CD4-positive, alpha-beta memory T cell (primary cell): ENCODE results near the gene PRG2. TPM values are rescaled to one million over a fixed set of nuclear protein-coding genes. Genes with fewer than 3 reads are reported as not detected.
A peak's percentile ranks its signal among the peaks of the same experiment; 100 is the strongest.
"Not testable (repeated sequence)": the region's sequence is repeated elsewhere in the genome, so short reads cannot be mapped to it uniquely, and the experiment has no call there.

Experiments used
- CTCF ChIA-PET: fragments of 350-600 bp; sonication (Branson Sonifier 250); formaldehyde crosslinking; loops from one replicate; lab custom pipeline; 2021; ENCODE audit warnings: inconsistent platforms; ENCODE audit not compliant: partially characterized antibody; lab: Charles Lee
- POLR2A ChIA-PET: fragments of 350-600 bp; sonication (Branson Sonifier 250); formaldehyde crosslinking; loops from one replicate; lab custom pipeline; 2021; ENCODE audit not compliant: partially characterized antibody; lab: Charles Lee
- DNase-seq, 5 donors: peaks; one replicate each; pipeline versions ENCODE4 v3.0.0 to v3.0.0-alpha.2; 2020 to 2022; ENCODE audit warnings: mixed read lengths in 1 of 5
- H3K27ac ChIP-seq: one replicate; pipeline ENCODE4 v1.7.0; 2013; ENCODE audit warnings: low read depth, low read length
- H3K27me3 ChIP-seq: 2 replicates; pipeline ENCODE4 v1.7.0; 2013; ENCODE audit warnings: mild to moderate bottlenecking, low read length, moderate library complexity; ENCODE audit not compliant: insufficient read depth
- H3K36me3 ChIP-seq: 2 replicates; pipeline ENCODE4 v1.7.0; 2013; ENCODE audit warnings: mild to moderate bottlenecking, low read length, moderate library complexity; ENCODE audit not compliant: insufficient read depth
- H3K4me1 ChIP-seq: 2 replicates; pipeline ENCODE4 v1.7.0; 2013; ENCODE audit warnings: mild to moderate bottlenecking, low read length, moderate library complexity; ENCODE audit not compliant: insufficient read depth
- H3K4me3 ChIP-seq, 2 donors: one replicate each; pipeline ENCODE4 v1.7.0; 2013; ENCODE audit warnings: low read length in 2 of 2, mild to moderate bottlenecking in 1 of 2
- H3K9me3 ChIP-seq, 2 donors: one replicate each; pipeline ENCODE4 v1.7.0; 2013; ENCODE audit warnings: low read length in 2 of 2, control low read depth in 1 of 2; ENCODE audit not compliant: control insufficient read depth in 1 of 2
- H3K27ac Mint-ChIP-seq, 7 donors: one replicate each; pipeline ENCODE4 v1.8.0; 2020 to 2021; ENCODE audit warnings: mixed read lengths in 7 of 7, mild to moderate bottlenecking in 6 of 7, inconsistent platforms in 3 of 7, moderate library complexity in 3 of 7
- H3K27me3 Mint-ChIP-seq, 2 donors: one replicate each; pipeline ENCODE4 v1.8.0; 2020 to 2021; ENCODE audit warnings: mixed read lengths in 2 of 2
- H3K36me3 Mint-ChIP-seq, 2 donors: one replicate each; pipeline ENCODE4 v1.8.0; 2020 to 2021; ENCODE audit warnings: mixed read lengths in 2 of 2, inconsistent platforms in 1 of 2, mild to moderate bottlenecking in 1 of 2
- H3K4me1 Mint-ChIP-seq, 4 donors: one replicate each; pipeline ENCODE4 v1.8.0; 2020 to 2021; ENCODE audit warnings: mixed read lengths in 4 of 4, mild to moderate bottlenecking in 1 of 4
- H3K4me3 Mint-ChIP-seq, 8 donors: one replicate each; pipeline ENCODE4 v1.8.0; 2020 to 2021; ENCODE audit warnings: mixed read lengths in 8 of 8, mild to moderate bottlenecking in 7 of 8, moderate library complexity in 6 of 8, inconsistent platforms in 3 of 8
- H3K9me3 Mint-ChIP-seq, 8 donors: one replicate each; pipeline ENCODE4 v1.8.0; 2020 to 2021; ENCODE audit warnings: mixed read lengths in 8 of 8, mild to moderate bottlenecking in 5 of 8, inconsistent platforms in 3 of 8, moderate library complexity in 1 of 8
- intact Hi-C: fragments of 100-400 bp; cut with micrococcal nuclease; formaldehyde crosslinking; loops from one replicate; pipeline ENCODE4 v1.15.1; 2023
- polyA plus RNA-seq, 2 donors: library from polyadenylated mRNA; unstranded; fragments of 300-500 nt; fragmentation: Illumina TruSeq; gene quantifications; one replicate each; pipeline ENCODE4 v1.2.3, GENCODE V29; 2021
- total RNA-seq, 2 experiments: library from RNA; stranded (reverse); gene quantifications; one replicate each; pipeline ENCODE4 v1.2.3, GENCODE V29; 2021

Gene PRG2
- total and polyA plus RNA-seq, 4 experiments from 2014 or later: 0.25 TPM; not detected in 3

DNA sequence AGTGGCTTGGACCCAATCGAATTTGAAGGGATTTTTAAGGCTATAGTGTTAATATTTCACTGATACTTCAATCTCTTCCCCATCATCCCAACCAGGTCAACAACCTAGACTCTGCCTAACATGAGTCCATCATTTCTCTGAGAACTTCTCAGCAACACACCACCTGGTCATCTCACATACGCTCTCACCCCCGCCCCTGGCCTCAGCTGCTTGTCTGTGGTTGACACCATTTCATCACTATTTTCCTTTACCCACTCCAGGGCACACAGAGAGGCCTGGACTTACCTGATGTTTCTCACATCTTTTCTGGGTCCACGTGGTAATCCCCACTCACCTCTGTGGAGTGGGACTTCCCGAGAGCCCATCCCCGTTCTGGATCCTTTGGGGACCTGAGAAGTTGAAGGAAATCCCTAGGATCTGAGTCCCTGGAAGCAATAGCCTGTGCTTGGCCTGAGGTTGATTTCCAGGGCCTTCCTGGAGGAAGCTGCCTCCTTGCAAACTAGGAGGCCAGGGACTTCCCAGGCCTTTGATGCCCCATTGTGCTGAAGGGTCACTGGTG is 49.1 kb downstream of the PRG2 start:
- Histone ChIP-seq H3K4me3 (no peak overlapping the region), H3K27ac (no peak overlapping the region), H3K36me3 (no peaks in the 10 kb centered on the region), H3K27me3 (no peaks in the 10 kb centered on the region), H3K4me1 (peaks cover 10% of the 10 kb centered on the region), H3K9me3 (no peaks in the 10 kb centered on the region)
- Mint-ChIP-seq H3K4me1 (peaks cover 4 to 5% (median 5%) of the 10 kb centered on the region in 4 donors), H3K27ac (no peak overlapping the region), H3K9me3 (no peaks in the 10 kb centered on the region), H3K36me3 (no peaks in the 10 kb centered on the region), H3K27me3 (no peaks in the 10 kb centered on the region), H3K4me3 (peak overlapping the region in 1 of 8 donors; percentile 34)
- ChIA-PET CTCF (interaction anchor here (1.1 kb wide), 1 partner anchor 116 kb away, joined by 3 read pairs; no protein-coding TSS in a partner anchor), POLR2A (no interaction called here)
- DNase-seq: no peak
- intact Hi-C loops: loop anchor here (10.0 kb wide), 1 partner anchor 1333 kb away; no protein-coding TSS in a partner anchor

DNA sequence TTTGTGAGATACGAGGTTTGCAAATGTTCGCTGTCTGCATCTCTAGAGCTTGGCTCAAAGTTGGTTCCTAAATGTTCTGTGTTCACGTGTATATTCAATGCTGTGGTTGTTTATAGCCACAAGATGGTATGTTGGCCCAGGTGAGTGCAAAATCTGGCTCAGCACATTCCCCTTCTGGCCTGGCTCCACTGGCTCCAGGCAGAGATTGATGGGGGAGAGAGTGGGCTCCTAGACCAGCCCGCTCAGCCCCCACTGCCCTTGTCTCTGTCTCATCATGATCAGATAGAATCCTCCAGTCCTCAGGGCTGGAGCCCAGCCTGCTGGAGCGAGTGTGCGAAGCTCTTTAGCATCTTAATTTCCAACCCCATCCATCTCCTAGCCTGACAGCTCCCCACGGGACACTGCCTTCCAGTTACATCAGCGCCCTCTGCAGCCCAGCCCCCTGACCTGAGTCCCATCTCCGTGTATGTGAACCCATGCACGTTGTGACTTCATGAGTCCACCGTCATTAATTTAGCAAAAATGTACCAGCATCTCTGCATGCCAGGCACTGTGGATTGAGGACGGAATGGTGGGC is 50.3 kb downstream of the PRG2 start:
- CTCF ChIA-PET: no interaction called here
- peak overlapping the region in 1 of 7 donors; percentile 5 for H3K27ac Mint-ChIP-seq
- no peaks in the 10 kb centered on the region for H3K36me3 ChIP-seq

DNA sequence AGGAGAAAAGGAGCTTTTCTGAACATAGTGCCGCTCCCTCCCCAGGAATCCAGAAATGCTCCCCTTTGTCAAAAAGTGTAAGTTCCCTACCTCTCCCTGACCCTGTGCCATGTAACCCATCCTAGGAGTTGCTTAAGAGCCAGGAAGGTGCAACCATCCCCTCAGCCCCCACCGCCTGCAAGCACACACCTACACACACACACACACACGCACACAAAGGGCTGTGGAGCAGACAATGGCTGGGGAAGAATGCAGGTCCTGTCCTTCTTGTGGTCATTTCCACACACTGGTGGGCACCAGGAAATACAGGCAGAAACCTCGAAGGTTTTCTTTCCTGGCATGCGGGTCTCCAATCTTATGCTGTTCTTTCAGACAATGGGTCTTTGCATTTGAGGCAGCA is 51.1 kb downstream of the PRG2 start:
- Histone ChIP-seq H3K36me3 (no peaks in the 10 kb centered on the region), H3K4me1 (peaks cover 18% of the 10 kb centered on the region), H3K27ac (no peak overlapping the region), H3K27me3 (no peaks in the 10 kb centered on the region), H3K4me3 (no peak overlapping the region), H3K9me3 (no peaks in the 10 kb centered on the region)
- no peak for DNase-seq
- Mint-ChIP-seq H3K4me1 (peaks cover 14 to 22% (median 19%) of the 10 kb centered on the region in 4 donors), H3K36me3 (peaks cover 0 to 12% of the 10 kb centered on the region in 2 donors), H3K9me3 (peaks cover 0 to 2% (median 0%) of the 10 kb centered on the region in 8 donors), H3K27ac (peak overlapping the region in 1 of 7 donors; percentile 89), H3K4me3 (peak overlapping the region in 1 of 8 donors; percentile 17), H3K27me3 (no peaks in the 10 kb centered on the region)
- intact Hi-C loops: no loop called here
- CTCF ChIA-PET: interaction anchor here (1.6 kb wide), 1 partner anchor 119 kb away, joined by 3 read pairs; no protein-coding TSS in a partner anchor
- POLR2A ChIA-PET: interaction anchor here (1.3 kb wide), 1 partner anchor 192 kb away, joined by 3 read pairs; the partner anchor contains the start of gene TIMM10

More for the DNA sequence above, 50.3 kb downstream of the PRG2 start:
- intact Hi-C loops: loop anchor here (10.0 kb wide), 1 partner anchor 1335 kb away; no protein-coding TSS in a partner anchor
- no peaks in the 10 kb centered on the region for H3K27me3 ChIP-seq
- Mint-ChIP-seq H3K36me3 (peaks cover 0 to 4% of the 10 kb centered on the region in 2 donors), H3K9me3 (peaks cover 0 to 2% (median 0%) of the 10 kb centered on the region in 8 donors), H3K27me3 (no peaks in the 10 kb centered on the region), H3K4me3 (no peak overlapping the region), H3K4me1 (peaks cover 7 to 14% (median 11%) of the 10 kb centered on the region in 4 donors)
- H3K4me1 ChIP-seq: peaks cover 10% of the 10 kb centered on the region
- H3K9me3 ChIP-seq: no peaks in the 10 kb centered on the region
- POLR2A ChIA-PET: no interaction called here
- no peak for DNase-seq
- H3K4me3 ChIP-seq: no peak overlapping the region
- no peak overlapping the region for H3K27ac ChIP-seq

DNA sequence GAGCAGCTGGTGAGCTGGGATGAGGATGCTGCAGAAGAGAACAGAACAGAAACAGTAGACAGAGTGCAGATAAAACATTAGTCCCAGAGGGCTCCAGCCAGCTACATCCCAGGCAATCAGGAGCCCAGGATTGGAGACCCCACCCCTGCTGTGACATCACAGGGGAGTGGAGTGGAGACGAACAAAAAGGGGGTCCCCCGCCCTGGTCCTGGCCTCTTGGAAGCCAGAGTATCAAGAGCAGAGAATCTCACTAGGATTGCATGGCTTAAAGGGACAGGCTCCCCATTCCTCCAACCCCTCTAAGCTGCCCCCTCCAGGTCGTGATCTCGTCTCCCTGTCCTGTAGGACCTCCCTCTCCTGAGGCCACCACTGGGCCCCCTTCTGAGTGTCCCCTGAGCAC is 52.3 kb downstream of the PRG2 start, which contains the start of gene P2RX3:
TSS of gene P2RX3 (plus strand) at position 211 of the 400 bp plus-strand sequence. CDS start 199 bp downstream, outside the sequence.
- ChIA-PET CTCF (interaction anchor here (1.0 to 4.0 kb wide), 6 partner anchors 10 to 155 kb away, joined by 3 to 33 read pairs (median 5); partner anchors contain the start of gene TNKS1BP1), POLR2A (interaction anchor here (1.3 to 6.6 kb wide), 2 partner anchors 13 to 193 kb away, joined by 3 to 128 read pairs; partner anchors contain the start of genes TIMM10 and TNKS1BP1)
- Mint-ChIP-seq H3K27ac (peak within 1 kb of the TSS in 3 of 7 donors; percentile 56 to 89 (median 63)), H3K9me3 (peaks cover 0 to 2% (median 0%) of the 10 kb centered on the region in 8 donors), H3K4me1 (peaks cover 21 to 29% (median 25%) of the 10 kb centered on the region in 4 donors), H3K4me3 (peak within 1 kb of the TSS in 2 of 8 donors; percentile 55 to 57), H3K36me3 (peaks cover 3 to 22% of the 10 kb centered on the region in 2 donors), H3K27me3 (no peaks in the 10 kb centered on the region)
- Histone ChIP-seq H3K4me3 (no peak within 1 kb of the TSS), H3K36me3 (peaks cover 6% of the 10 kb centered on the region), H3K27ac (no peak within 1 kb of the TSS), H3K9me3 (no peaks in the 10 kb centered on the region), H3K4me1 (peaks cover 25% of the 10 kb centered on the region), H3K27me3 (no peaks in the 10 kb centered on the region)
- no peak for DNase-seq
- intact Hi-C loops: no loop called here

GRCh38 chr11:57336856-57337255 is 53.6 kb downstream of the PRG2 start:
- peak overlapping the region; percentile 96 to 99 (median 98) for H3K27ac Mint-ChIP-seq
- intact Hi-C loops, H3K27me3 Mint-ChIP-seq, H3K9me3 Mint-ChIP-seq, DNase-seq, H3K27me3 ChIP-seq, H3K4me3 ChIP-seq, H3K9me3 ChIP-seq: not testable (repeated sequence)
- ChIA-PET POLR2A (interaction anchor here (0.6 to 6.6 kb wide), 5 partner anchors 12 to 1241 kb away, joined by 3 to 128 read pairs (median 3); partner anchors contain the start of gene TNKS1BP1), CTCF (interaction anchor here (0.6 to 4.0 kb wide), 9 partner anchors 11 to 307 kb away, joined by 3 to 33 read pairs (median 6); partner anchors contain the start of gene TNKS1BP1)
- H3K36me3 Mint-ChIP-seq: peaks cover 15 to 34% of the 10 kb centered on the region in 2 donors
- Histone ChIP-seq H3K4me1 (peaks cover 25% of the 10 kb centered on the region), H3K36me3 (peaks cover 18% of the 10 kb centered on the region), H3K27ac (peak overlapping the region; percentile 85)
- peaks cover 23 to 29% (median 25%) of the 10 kb centered on the region in 4 donors for H3K4me1 Mint-ChIP-seq
- H3K4me3 Mint-ChIP-seq: peak overlapping the region in 7 of 8 donors; percentile 86 to 98 (median 93)

Other genes with a start within 250 kb of the PRG2 start
- not detected for gene LRRC55, start 208.7 kb downstream of the PRG2 start, total RNA-seq
- not detected for gene LRRC55, start 208.7 kb downstream of the PRG2 start, polyA plus RNA-seq
- not detected for gene APLNR, start 153.4 kb downstream of the PRG2 start, total RNA-seq
- not detected for gene APLNR, start 153.4 kb downstream of the PRG2 start, polyA plus RNA-seq
- gene TNKS1BP1, start 65.7 kb downstream of the PRG2 start, total RNA-seq: 10 to 100 TPM; 17.2 to 23.7 TPM
- gene TNKS1BP1, start 65.7 kb downstream of the PRG2 start, polyA plus RNA-seq: 1 to 10 TPM in 1 of 2 donors, under 1 TPM in 1; 0.52 to 4.7 TPM
- gene SSRP1, start 54.8 kb downstream of the PRG2 start, total RNA-seq: 10 to 100 TPM; 69.0 to 74.3 TPM
- 10 to 100 TPM; 19.6 to 42.2 TPM for gene SSRP1, start 54.8 kb downstream of the PRG2 start, polyA plus RNA-seq
- not detected for gene P2RX3, start 52.3 kb downstream of the PRG2 start, total RNA-seq
- gene P2RX3, start 52.3 kb downstream of the PRG2 start, polyA plus RNA-seq: not detected
- not detected for gene PRG3, start 9.5 kb downstream of the PRG2 start, total RNA-seq
- not detected for gene PRG3, start 9.5 kb downstream of the PRG2 start, polyA plus RNA-seq
- 10 to 100 TPM; 15.1 to 15.6 TPM for gene SLC43A3, start 36.5 kb upstream of the PRG2 start, total RNA-seq
- 10 to 100 TPM; 17.7 to 18.5 TPM for gene SLC43A3, start 36.5 kb upstream of the PRG2 start, polyA plus RNA-seq
- gene RTN4RL2, start 69.9 kb upstream of the PRG2 start, total RNA-seq: under 1 TPM in 1 of 2 experiments, not detected in 1; 0.17 TPM
- under 1 TPM in 1 of 2 donors, not detected in 1; 0.40 TPM for gene RTN4RL2, start 69.9 kb upstream of the PRG2 start, polyA plus RNA-seq
- 10 to 100 TPM; 18.1 to 21.7 TPM for gene SLC43A1, start 125.1 kb upstream of the PRG2 start, total RNA-seq
- 10 to 100 TPM; 14.8 to 19.1 TPM for gene SLC43A1, start 125.1 kb upstream of the PRG2 start, polyA plus RNA-seq
- gene TIMM10, start 140.1 kb upstream of the PRG2 start, total RNA-seq: 10 to 100 TPM; 30.4 to 34.6 TPM
- 10 to 100 TPM; 53.1 to 62.1 TPM for gene TIMM10, start 140.1 kb upstream of the PRG2 start, polyA plus RNA-seq
- not detected for gene SMTNL1, start 146.9 kb upstream of the PRG2 start, total RNA-seq
- gene SMTNL1, start 146.9 kb upstream of the PRG2 start, polyA plus RNA-seq: under 1 TPM in 1 of 2 donors, not detected in 1; 0.55 TPM
- 10 to 100 TPM; 79.7 to 82.9 TPM for gene UBE2L6, start 177.0 kb upstream of the PRG2 start, total RNA-seq
- 100 to 1,000 TPM; 257 to 320 TPM for gene UBE2L6, start 177.0 kb upstream of the PRG2 start, polyA plus RNA-seq
- not detected for gene SERPING1, start 207.0 kb upstream of the PRG2 start, total RNA-seq
- not detected for gene SERPING1, start 207.0 kb upstream of the PRG2 start, polyA plus RNA-seq